Measurements from ENCODE around the gene ADGRF1.
"Not testable (repeated sequence)": the region's sequence is repeated elsewhere in the genome, so short reads cannot be mapped to it uniquely, and the experiment has no call there.

DNA sequence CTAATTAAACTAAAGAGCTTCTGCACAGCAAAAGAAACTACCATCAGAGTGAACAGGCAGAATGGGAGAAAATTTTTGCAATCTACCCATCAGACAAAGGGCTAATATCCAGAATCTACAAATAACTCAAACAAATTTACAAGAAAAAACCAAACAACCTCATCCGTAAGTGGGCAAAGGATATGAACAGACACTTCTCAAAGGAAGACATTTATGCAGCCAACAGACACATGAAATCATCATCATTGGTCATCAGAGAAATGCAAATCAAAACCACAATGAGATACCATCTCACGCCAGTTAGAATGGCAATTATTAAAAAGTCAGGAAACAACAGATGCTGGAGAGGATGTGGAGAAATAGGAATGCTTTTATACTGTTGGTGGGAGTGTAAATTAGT, 49.7 kb downstream of the ADGRF1 start:
- TF ChIP-seq POLR2A (IDR thresholded peaks at IDR 0.05): not testable (repeated sequence)
- TF ChIP-seq, protein P1, sequence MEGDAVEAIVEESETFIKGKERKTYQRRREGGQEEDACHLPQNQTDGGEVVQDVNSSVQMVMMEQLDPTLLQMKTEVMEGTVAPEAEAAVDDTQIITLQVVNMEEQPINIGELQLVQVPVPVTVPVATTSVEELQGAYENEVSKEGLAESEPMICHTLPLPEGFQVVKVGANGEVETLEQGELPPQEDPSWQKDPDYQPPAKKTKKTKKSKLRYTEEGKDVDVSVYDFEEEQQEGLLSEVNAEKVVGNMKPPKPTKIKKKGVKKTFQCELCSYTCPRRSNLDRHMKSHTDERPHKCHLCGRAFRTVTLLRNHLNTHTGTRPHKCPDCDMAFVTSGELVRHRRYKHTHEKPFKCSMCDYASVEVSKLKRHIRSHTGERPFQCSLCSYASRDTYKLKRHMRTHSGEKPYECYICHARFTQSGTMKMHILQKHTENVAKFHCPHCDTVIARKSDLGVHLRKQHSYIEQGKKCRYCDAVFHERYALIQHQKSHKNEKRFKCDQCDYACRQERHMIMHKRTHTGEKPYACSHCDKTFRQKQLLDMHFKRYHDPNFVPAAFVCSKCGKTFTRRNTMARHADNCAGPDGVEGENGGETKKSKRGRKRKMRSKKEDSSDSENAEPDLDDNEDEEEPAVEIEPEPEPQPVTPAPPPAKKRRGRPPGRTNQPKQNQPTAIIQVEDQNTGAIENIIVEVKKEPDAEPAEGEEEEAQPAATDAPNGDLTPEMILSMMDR (IDR thresholded peaks at IDR 0.05 in 4 of 5, conservative IDR thresholded peaks at IDR 0.05 in 1 of 5): not testable (repeated sequence)
